Mononuclear cell (primary cell): Measurements from ENCODE around the gene UPF1. TPM values are rescaled to one million over a fixed set of nuclear protein-coding genes. Genes with fewer than 3 reads are reported as not detected.

Experiments used
- H3K27me3 ChIP-seq: 2 replicates; pipeline ENCODE4 v1.6.0; 2011; ENCODE audit warnings: low read length, control low read depth; ENCODE audit not compliant: insufficient read depth
- H3K4me1 ChIP-seq: 2 replicates; pipeline ENCODE4 v1.5.1; 2011; ENCODE audit warnings: mild to moderate bottlenecking, low read length, control low read depth; ENCODE audit not compliant: insufficient read depth
- H3K4me3 ChIP-seq: 2 replicates; pipeline ENCODE4 v1.5.1; 2011; ENCODE audit warnings: mild to moderate bottlenecking, low read length, moderate library complexity
- H3K9me3 ChIP-seq: 2 replicates; pipeline ENCODE4 v1.5.1; 2011; ENCODE audit warnings: low read depth, mild to moderate bottlenecking, control low read depth, low read length
- total RNA-seq: library from RNA; depleted of rRNA; stranded (reverse); fragments of >200 nt; gene quantifications from one replicate; pipeline ENCODE4 v1.2.3, GENCODE V29; 2012

Gene UPF1
- total RNA-seq, 1 donor, result 66.1 TPM

GRCh38 chr19:18883526-18884304 is 52.0 kb downstream of the UPF1 start:
- Histone ChIP-seq H3K4me1 (no peaks in the 10 kb centered on the region), H3K27me3 (no peaks in the 10 kb centered on the region), H3K9me3 (no peaks in the 10 kb centered on the region), H3K4me3 (no peak overlapping the region)

DNA sequence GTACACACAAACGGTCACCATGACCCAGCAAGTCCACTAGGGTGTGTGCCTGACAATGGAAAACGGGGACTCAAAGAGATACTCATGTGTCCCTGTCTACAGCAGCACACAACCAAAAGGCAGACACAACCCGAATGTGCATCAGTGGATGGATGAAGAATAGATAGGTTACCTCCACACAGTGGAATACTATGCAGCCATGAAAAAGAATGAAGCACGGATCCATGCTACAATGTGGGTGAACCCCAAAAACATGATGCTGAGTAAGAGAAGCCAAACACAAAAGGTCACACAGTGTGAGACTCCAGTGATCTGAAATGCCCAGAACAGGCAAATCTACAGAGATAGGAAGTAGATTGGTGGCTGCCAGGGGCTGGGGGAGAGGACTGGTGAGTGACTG is 55.2 kb downstream of the UPF1 start:
- no peaks in the 10 kb centered on the region for H3K27me3 ChIP-seq
- no peaks in the 10 kb centered on the region for H3K9me3 ChIP-seq
- no peaks in the 10 kb centered on the region for H3K4me1 ChIP-seq
- H3K4me3 ChIP-seq, result no peak overlapping the region

- peaks cover 3% of the 10 kb centered on the region for H3K4me1 ChIP-seq
- peaks cover 8% of the 10 kb centered on the region for H3K27me3 ChIP-seq
- no peak overlapping the region for H3K4me3 ChIP-seq
- no peaks in the 10 kb centered on the region for H3K9me3 ChIP-seq
Measured at GRCh38 chr19:18889949-18890745, 58.4 kb downstream of the UPF1 start.

- H3K4me3 ChIP-seq, result no peak overlapping the region
- peaks cover 8% of the 10 kb centered on the region for H3K4me1 ChIP-seq
- H3K9me3 ChIP-seq, result no peaks in the 10 kb centered on the region
- peaks cover 16% of the 10 kb centered on the region for H3K27me3 ChIP-seq
Measured at GRCh38 chr19:18893587-18894253, 62.0 kb downstream of the UPF1 start.

GRCh38 chr19:18894254-18895037 is 62.7 kb downstream of the UPF1 start:
- Histone ChIP-seq H3K27me3 (peaks cover 16% of the 10 kb centered on the region), H3K4me1 (peaks cover 8% of the 10 kb centered on the region), H3K4me3 (no peak overlapping the region), H3K9me3 (no peaks in the 10 kb centered on the region)

DNA sequence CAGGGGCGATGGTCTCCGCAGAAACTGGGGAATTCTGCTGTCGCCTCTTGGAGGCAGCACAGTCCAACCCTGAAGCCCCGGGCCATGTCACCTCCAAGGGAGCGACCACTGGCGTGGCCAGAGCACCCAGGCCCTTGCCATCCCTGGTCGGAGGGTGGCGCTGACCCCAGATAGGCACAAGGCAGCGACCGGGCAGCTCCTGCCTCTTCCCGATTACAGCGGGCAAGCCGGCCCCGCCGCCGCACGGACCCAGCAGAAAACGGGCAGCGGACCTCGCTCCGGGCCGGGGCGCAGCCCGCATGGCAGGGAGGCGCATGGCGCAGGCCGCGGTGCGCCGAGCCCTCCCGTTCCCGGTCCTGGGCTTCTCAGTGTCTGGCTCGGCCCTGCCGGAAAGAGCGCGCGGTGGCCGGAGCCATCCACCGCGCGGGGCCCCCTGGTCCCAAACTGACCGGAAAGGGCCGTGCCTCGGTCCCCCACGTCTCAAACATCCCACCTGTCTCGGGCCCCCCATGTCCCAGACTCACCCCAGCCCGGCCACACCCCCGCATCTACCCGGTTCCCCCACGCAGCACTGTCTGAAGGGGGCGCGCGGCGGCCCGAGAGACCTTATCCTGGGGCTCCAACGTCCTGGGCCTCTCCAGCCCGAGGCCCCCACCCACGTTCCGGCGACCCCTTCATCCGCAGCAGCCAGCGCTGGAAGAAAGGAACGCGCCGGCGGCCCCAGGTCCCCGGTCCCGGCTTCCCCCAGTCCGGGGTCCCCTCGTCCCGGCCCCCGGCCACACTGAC is 63.5 kb downstream of the UPF1 start:
- no peaks in the 10 kb centered on the region for H3K9me3 ChIP-seq
- peaks cover 8% of the 10 kb centered on the region for H3K4me1 ChIP-seq
- peaks cover 16% of the 10 kb centered on the region for H3K27me3 ChIP-seq
- H3K4me3 ChIP-seq, result no peak overlapping the region

DNA sequence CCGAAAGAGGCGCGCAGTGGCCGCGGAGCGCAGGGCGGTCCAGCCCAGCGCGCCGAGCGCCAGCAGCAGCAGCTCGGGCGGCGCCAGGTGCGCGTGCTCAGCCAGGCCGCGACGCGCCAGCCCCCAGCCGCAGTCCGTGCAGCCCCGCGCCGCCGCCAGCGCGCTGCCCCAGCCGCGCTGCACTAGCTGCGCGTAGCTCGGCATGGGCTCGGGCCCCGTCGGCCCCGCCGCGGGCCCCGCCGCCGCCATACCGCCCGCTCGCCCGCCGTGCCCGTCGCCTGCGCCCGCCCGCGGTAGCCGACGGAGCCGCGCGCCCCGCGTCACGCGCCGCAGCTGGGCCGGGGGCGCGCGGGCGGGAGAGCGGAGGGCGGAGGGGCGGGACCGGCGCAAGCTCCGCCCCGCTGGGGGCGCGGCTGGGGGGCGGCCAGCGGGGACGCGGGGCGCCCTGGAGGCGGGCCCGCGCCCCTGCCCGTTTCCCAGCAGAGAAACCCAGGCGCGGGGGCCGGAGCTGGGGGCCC is 64.1 kb downstream of the UPF1 start, which contains the start of gene CERS1:
TSS of gene CERS1 (minus strand) at position 335 of the 518 bp plus-strand sequence. CDS start at position 249, 86 bp downstream.
- Histone ChIP-seq H3K4me1 (peaks cover 8% of the 10 kb centered on the region), H3K4me3 (no peak within 1 kb of the TSS), H3K27me3 (peaks cover 16% of the 10 kb centered on the region), H3K9me3 (no peaks in the 10 kb centered on the region)

- Histone ChIP-seq H3K9me3 (no peaks in the 10 kb centered on the region), H3K27me3 (peaks cover 16% of the 10 kb centered on the region), H3K4me3 (no peak overlapping the region), H3K4me1 (peaks cover 8% of the 10 kb centered on the region)
Measured at GRCh38 chr19:18896421-18896841, 64.7 kb downstream of the UPF1 start.

- Histone ChIP-seq H3K4me1 (peaks cover 8% of the 10 kb centered on the region), H3K27me3 (peaks cover 16% of the 10 kb centered on the region), H3K9me3 (no peaks in the 10 kb centered on the region), H3K4me3 (no peak overlapping the region)
Measured at GRCh38 chr19:18897094-18898029, 65.6 kb downstream of the UPF1 start.

DNA sequence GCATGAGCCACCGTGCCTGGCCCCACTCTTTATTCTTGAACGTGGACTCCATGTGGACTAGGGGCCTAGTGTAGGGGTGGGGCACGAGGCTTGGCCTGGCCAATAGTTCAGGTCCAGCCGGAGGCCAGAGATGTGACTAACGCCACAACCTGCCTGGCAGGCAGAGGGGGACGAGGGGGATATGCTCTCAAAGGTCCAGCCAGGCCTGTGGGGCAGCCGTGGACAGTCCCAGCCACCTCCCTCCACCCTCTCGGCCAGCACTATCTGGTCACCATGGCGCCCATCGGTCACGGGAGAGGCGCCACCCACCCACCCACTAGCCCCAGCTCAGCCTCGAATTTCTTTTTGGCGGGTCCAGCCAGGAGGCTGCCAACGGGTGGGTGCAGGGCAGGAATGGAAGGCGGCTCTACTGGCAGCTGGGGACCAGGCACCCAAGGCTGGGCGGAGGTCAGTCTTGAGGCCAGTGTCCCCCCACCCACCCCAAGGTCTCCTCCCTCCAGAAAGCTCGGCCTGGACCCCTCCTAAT is 66.4 kb downstream of the UPF1 start:
- H3K27me3 ChIP-seq, result peaks cover 16% of the 10 kb centered on the region
- peaks cover 8% of the 10 kb centered on the region for H3K4me1 ChIP-seq
- no peaks in the 10 kb centered on the region for H3K9me3 ChIP-seq
- H3K4me3 ChIP-seq, result no peak overlapping the region

DNA sequence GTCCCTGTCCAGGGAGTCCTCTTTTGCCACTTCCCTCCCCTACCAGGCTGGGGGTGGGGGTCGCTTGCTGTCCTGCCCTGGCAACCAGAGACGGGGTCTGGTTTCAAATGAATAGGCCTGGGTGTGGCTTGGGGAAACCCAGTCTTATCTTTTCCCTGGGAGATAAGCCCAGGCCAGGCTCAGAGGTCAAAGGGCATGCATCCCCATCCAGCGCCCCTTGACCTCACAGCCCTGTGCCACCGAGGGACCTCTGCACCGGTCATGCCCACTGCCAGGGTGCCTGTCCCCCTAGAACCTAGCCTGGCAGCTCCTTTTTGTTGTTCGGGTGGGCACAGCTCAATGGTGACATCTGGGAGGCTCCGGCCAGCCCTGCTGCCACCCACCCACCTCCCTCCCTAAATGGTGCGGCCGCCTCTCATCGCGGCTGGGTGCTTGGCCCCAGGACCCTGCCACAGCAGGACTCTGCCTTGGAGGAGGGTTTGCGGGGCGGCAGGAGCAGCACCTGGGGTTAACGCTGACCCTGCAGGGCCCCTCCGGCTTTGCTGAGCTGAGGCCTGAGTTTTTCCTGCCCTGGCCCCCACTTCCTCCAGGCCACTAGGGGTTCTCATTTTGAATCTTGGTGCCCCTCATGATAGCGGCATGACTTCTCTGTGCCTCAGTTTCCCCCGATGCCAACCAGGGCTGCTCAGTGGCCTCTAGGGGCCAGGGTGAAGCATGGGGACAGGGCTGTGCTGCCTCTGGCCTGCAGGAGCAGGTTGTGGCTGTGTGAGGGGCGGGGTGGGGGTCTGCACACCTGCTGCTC is 67.0 kb downstream of the UPF1 start:
- Histone ChIP-seq H3K4me3 (no peak overlapping the region), H3K9me3 (no peaks in the 10 kb centered on the region), H3K4me1 (peaks cover 8% of the 10 kb centered on the region), H3K27me3 (peaks cover 16% of the 10 kb centered on the region)
